ENCODE measurements around the gene MRPL1.

MRPL1 gene

DNA sequence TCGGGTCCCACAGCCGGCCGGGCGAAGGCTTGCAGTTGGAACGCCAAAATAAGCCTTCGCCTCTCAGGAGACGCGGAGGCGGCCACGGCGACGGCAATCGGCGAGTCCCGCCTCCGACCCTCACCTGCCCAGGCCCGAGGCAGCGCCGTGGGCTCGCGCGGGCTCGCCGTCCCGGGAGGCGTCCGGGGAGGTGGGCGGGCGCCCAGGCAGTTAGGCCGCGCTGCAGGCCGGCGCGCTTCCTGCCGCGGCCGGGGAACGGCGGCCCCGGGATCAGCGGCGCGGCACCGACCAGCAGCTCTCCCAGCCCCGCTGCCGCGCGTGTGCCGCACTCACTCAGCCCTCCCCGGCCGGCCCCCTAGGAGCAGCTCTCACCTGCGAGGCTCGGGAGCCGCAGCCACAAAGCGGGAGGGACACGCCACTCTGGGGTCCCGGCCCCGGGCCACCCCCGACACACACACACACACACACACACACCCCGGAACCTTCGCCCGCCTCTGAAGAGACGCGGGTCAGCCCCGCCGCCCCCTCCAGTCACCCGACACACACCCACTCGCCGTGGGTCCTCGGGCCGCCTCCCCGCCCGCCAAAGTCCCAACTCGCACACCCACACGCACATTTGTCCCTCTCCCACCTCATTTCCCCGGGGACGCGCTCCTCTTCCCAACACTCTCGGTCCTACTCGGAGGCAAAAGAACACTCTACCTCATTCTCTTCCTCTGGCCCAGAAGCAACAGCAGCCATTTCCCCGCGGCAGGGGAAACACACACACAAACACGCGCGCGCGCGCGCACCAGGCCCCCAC lies 43.8 kb upstream of the MRPL1 start, which contains the start of gene CNOT6L (continued):
- TF ChIP-seq ZNF354C (tag by site-specific recombination; IDR thresholded peaks at IDR 0.05; ENCODE audit: borderline replicate concordance, low read depth) = no peak
- peak; percentile 19; the same call in 1 of the 2 replicates for TF ChIP-seq IKZF3 (tag by site-specific recombination; IDR thresholded peaks at IDR 0.05)
- TF ChIP-seq ZNF2 (tag by site-specific recombination; IDR thresholded peaks at IDR 0.05) = peak; percentile 80
- no peak for TF ChIP-seq HOXA7 (CRISPR knock-in tag; IDR thresholded peaks at IDR 0.05; ENCODE audit: borderline replicate concordance)
- TF ChIP-seq SP2 (tag by site-specific recombination; IDR thresholded peaks at IDR 0.05) = peak; percentile 63
- TF ChIP-seq ZNF335 (tag by site-specific recombination; conservative IDR thresholded peaks at IDR 0.05) = peak; percentile 86
- TF ChIP-seq SP3 (tag by site-specific recombination; IDR thresholded peaks at IDR 0.05) = peak; percentile 57
- TF ChIP-seq, protein P1, sequence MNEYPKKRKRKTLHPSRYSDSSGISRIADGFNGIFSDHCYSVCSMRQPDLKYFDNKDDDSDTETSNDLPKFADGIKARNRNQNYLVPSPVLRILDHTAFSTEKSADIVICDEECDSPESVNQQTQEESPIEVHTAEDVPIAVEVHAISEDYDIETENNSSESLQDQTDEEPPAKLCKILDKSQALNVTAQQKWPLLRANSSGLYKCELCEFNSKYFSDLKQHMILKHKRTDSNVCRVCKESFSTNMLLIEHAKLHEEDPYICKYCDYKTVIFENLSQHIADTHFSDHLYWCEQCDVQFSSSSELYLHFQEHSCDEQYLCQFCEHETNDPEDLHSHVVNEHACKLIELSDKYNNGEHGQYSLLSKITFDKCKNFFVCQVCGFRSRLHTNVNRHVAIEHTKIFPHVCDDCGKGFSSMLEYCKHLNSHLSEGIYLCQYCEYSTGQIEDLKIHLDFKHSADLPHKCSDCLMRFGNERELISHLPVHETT (tag by site-specific recombination; IDR thresholded peaks at IDR 0.05) = 0 out of 2 replicates have a peak, but pooled peaks have one; percentile 17

- ChIA-PET POLR2A (interaction anchor here (0.5 to 1.4 kb wide), 5 partner anchors 10 to 58 kb away, joined by 3 to 14 read pairs (median 4); partner anchors contain the start of gene MRPL1), CTCF (no interaction called here)
- H3K36me3 ChIP-seq (ENCODE audit: control insufficient read depth in 2 of 2, insufficient read depth in 1 of 2, low read length in 2 of 2) = no peaks in the 10 kb centered on the region
- H3K27ac ChIP-seq (ENCODE audit: extremely low read depth, low read depth, low read length) = peak overlapping the region; percentile 92
- H3K9me3 ChIP-seq (ENCODE audit: control insufficient read depth, insufficient read depth, low read depth, low read length) = no peaks in the 10 kb centered on the region
- peak overlapping the region; percentile 80 for H3K4me3 ChIP-seq (ENCODE audit: low read depth, low read length)
- 0 out of 2 replicates have a peak, but pooled peaks cover 3% of the 10 kb centered on the region for H3K4me1 ChIP-seq (ENCODE audit: control insufficient read depth, insufficient read depth, low read length)
- no peak for TF ChIP-seq MZF1 (tag by site-specific recombination; IDR thresholded peaks at IDR 0.05; ENCODE audit: borderline replicate concordance)
- no peak for TF ChIP-seq OSR2 (tag by site-specific recombination; IDR thresholded peaks at IDR 0.05)
- no peak for TF ChIP-seq ZNF560 (tag by site-specific recombination; IDR thresholded peaks at IDR 0.05; ENCODE audit: borderline replicate concordance)
- TF ChIP-seq, protein P2, sequence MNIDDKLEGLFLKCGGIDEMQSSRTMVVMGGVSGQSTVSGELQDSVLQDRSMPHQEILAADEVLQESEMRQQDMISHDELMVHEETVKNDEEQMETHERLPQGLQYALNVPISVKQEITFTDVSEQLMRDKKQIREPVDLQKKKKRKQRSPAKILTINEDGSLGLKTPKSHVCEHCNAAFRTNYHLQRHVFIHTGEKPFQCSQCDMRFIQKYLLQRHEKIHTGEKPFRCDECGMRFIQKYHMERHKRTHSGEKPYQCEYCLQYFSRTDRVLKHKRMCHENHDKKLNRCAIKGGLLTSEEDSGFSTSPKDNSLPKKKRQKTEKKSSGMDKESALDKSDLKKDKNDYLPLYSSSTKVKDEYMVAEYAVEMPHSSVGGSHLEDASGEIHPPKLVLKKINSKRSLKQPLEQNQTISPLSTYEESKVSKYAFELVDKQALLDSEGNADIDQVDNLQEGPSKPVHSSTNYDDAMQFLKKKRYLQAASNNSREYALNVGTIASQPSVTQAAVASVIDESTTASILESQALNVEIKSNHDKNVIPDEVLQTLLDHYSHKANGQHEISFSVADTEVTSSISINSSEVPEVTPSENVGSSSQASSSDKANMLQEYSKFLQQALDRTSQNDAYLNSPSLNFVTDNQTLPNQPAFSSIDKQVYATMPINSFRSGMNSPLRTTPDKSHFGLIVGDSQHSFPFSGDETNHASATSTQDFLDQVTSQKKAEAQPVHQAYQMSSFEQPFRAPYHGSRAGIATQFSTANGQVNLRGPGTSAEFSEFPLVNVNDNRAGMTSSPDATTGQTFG (tag by site-specific recombination; IDR thresholded peaks at IDR 0.05; ENCODE audit: borderline replicate concordance) = no peak
Measured at GRCh38 chr4:77819404-77819842, 43.2 kb upstream of the MRPL1 start.

DNA sequence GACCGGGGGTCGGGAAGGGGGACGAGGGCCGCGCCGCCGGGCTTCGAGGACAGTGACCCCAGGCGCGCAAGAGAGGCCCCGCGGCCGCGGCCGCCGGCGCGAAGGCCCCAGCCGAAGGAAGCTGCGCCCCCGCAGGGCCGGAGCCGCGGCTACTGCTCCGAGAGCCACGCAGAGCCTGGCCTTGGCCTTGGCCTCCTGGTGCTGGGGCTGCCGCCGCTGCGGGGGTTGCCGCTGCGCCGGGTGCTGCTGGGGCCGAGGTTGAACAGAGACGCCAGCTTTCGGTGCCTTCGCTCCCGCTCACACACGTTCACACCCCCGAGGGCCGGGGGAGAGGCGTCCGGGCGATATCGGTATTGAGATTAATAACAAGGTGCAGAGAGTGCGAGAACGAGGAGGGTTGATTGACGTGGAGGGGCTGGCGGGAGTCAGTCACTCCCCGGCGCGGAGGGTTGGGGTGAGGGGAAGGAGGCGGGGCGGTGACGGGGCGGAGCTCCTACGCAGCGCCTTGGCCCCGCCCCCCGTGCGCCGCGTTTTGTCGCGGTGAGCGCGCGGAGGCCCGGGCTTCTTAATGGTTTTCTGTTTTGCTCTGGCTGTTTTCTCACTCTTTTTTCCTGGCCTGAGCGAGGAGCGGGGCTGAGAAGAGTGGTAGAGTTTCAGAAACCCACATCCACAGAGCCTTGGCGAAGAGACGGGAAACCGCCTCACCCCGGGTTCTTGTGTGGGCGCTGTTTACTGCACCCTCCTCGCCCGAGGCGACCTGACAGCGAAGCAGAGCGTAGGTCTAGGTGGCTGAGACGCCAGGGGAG lies 42.6 kb upstream of the MRPL1 start:
- Histone ChIP-seq H3K4me3 (ENCODE audit: low read depth, low read length) (peak overlapping the region; percentile 80), H3K9me3 (ENCODE audit: control insufficient read depth, insufficient read depth, low read depth, low read length) (no peaks in the 10 kb centered on the region), H3K36me3 (ENCODE audit: control insufficient read depth in 2 of 2, insufficient read depth in 1 of 2, low read length in 2 of 2) (no peaks in the 10 kb centered on the region), H3K4me1 (ENCODE audit: control insufficient read depth, insufficient read depth, low read length) (0 out of 2 replicates have a peak, but pooled peaks cover 3% of the 10 kb centered on the region), H3K27ac (ENCODE audit: extremely low read depth, low read depth, low read length) (peak overlapping the region; percentile 92)
- CTCF ChIA-PET = no interaction called here
- POLR2A ChIA-PET = interaction anchor here (0.5 to 1.4 kb wide), 6 partner anchors 10 to 57 kb away, joined by 3 to 14 read pairs (median 4); partner anchors contain the start of gene MRPL1
- TF ChIP-seq WT1 (tag by site-specific recombination; IDR thresholded peaks at IDR 0.05) = peak; percentile 89
- TF ChIP-seq SP7 (tag by site-specific recombination; IDR thresholded peaks at IDR 0.05) = peak; percentile 88
- TF ChIP-seq, protein P3, sequence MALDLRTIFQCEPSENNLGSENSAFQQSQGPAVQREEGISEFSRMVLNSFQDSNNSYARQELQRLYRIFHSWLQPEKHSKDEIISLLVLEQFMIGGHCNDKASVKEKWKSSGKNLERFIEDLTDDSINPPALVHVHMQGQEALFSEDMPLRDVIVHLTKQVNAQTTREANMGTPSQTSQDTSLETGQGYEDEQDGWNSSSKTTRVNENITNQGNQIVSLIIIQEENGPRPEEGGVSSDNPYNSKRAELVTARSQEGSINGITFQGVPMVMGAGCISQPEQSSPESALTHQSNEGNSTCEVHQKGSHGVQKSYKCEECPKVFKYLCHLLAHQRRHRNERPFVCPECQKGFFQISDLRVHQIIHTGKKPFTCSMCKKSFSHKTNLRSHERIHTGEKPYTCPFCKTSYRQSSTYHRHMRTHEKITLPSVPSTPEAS (tag by site-specific recombination; IDR thresholded peaks at IDR 0.05) = no peak
- peak; percentile 74 for TF ChIP-seq EGR2 (tag by site-specific recombination; IDR thresholded peaks at IDR 0.05; ENCODE audit: low read depth)
- peak; percentile 73 for TF ChIP-seq GLIS1 (tag by site-specific recombination; IDR thresholded peaks at IDR 0.05)
- TF ChIP-seq ZNF501 (tag by site-specific recombination; IDR thresholded peaks at IDR 0.05) = peak; percentile 30; the same call in 1 of the 2 replicates
- TF ChIP-seq, protein P4, sequence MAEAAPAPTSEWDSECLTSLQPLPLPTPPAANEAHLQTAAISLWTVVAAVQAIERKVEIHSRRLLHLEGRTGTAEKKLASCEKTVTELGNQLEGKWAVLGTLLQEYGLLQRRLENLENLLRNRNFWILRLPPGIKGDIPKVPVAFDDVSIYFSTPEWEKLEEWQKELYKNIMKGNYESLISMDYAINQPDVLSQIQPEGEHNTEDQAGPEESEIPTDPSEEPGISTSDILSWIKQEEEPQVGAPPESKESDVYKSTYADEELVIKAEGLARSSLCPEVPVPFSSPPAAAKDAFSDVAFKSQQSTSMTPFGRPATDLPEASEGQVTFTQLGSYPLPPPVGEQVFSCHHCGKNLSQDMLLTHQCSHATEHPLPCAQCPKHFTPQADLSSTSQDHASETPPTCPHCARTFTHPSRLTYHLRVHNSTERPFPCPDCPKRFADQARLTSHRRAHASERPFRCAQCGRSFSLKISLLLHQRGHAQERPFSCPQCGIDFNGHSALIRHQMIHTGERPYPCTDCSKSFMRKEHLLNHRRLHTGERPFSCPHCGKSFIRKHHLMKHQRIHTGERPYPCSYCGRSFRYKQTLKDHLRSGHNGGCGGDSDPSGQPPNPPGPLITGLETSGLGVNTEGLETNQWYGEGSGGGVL (tag by site-specific recombination; IDR thresholded peaks at IDR 0.05) = peak; percentile 48; the same call in 1 of the 2 replicates
- TF ChIP-seq ZNF311 (tag by site-specific recombination; IDR thresholded peaks at IDR 0.05; ENCODE audit: borderline replicate concordance) = no peak
- TF ChIP-seq ZNF423 (tag by site-specific recombination; IDR thresholded peaks at IDR 0.05) = peak; percentile 7; the same call in 1 of the 2 replicates
- TF ChIP-seq SP3 (tag by site-specific recombination; IDR thresholded peaks at IDR 0.05) = peak; percentile 83
- TF ChIP-seq, protein P5, sequence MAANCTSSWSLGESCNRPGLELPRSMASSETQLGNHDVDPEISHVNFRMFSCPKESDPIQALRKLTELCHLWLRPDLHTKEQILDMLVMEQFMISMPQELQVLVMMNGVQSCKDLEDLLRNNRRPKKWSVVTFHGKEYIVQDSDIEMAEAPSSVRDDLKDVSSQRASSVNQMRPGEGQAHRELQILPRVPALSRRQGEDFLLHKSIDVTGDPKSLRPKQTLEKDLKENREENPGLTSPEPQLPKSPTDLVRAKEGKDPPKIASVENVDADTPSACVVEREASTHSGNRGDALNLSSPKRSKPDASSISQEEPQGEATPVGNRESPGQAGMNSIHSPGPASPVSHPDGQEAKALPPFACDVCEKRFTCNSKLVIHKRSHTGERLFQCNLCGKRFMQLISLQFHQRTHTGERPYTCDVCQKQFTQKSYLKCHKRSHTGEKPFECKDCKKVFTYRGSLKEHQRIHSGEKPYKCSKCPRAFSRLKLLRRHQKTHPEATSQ (tag by site-specific recombination; IDR thresholded peaks at IDR 0.05) = 0 out of 2 replicates have a peak, but pooled peaks have one; percentile 7
